K562 (cell line): ENCODE data around the gene RCN2.

Experiments used
- CREB1 ChIP-seq, 2 experiments: sonication (generic) in 1 of 2; formaldehyde crosslinking in 1 of 2; IDR thresholded peaks; 2 replicates each; pipeline versions ENCODE4 v1.6.1 to v1.8.0; 2012 to 2022; ENCODE audit warnings: inconsistent platforms in 1 of 2, mild to moderate bottlenecking in 1 of 2, missing genetic modification reagents in 1 of 2, moderate library complexity in 1 of 2
- FOXP1 ChIP-seq: sonication (generic); formaldehyde crosslinking; IDR thresholded peaks from 2 replicates; pipeline ENCODE4 v1.8.0; 2022; ENCODE audit warnings: mild to moderate bottlenecking, missing genetic modification reagents
- HDAC2 ChIP-seq: fragments of 450-650 bp; IDR thresholded peaks from 2 replicates; pipeline ENCODE4 v1.6.1; 2016; ENCODE audit warnings: mild to moderate bottlenecking
- SMARCA5 ChIP-seq: fragments of 450-650 bp; IDR thresholded peaks from 2 replicates; pipeline ENCODE4 v1.6.1; 2016
- TF ChIP-seq, protein P1 (sequence below), 2 experiments: fragments of 450-650 bp in 1 of 2; IDR thresholded peaks; 2 replicates each; pipeline ENCODE4 v1.6.1; 2011 to 2017; ENCODE audit warnings: low read depth in 2 of 2, antibody characterized with exemption in 1 of 2, borderline replicate concordance in 1 of 2, low read length in 1 of 2, mild to moderate bottlenecking in 1 of 2, mixed read lengths in 1 of 2; ENCODE audit not compliant: control insufficient read depth in 1 of 2
- TF ChIP-seq, protein P2 (sequence below), 3 experiments: IDR thresholded peaks in 2 of 3; conservative IDR thresholded peaks in 1 of 3; 2 replicates each; pipeline ENCODE4 v1.5.1; 2011 to 2012; ENCODE audit warnings: low read length in 3 of 3, mild to moderate bottlenecking in 3 of 3, control low read depth in 2 of 3, improper control_type of control experiment in 1 of 3, inconsistent platforms in 1 of 3, low read depth in 1 of 3, mixed read lengths in 1 of 3, moderate library complexity in 1 of 3; ENCODE audit not compliant: insufficient read depth in 2 of 3
- TF ChIP-seq, protein P3 (sequence below): sonication (generic); formaldehyde crosslinking; IDR thresholded peaks from 2 replicates; pipeline ENCODE4 v1.8.0; 2023; ENCODE audit warnings: missing genetic modification reagents, mild to moderate bottlenecking, borderline replicate concordance
- TF ChIP-seq, protein P4 (sequence below): fragments of 450-650 bp; conservative IDR thresholded peaks from 2 replicates; pipeline ENCODE4 v1.6.1; 2016; ENCODE audit warnings: missing genetic modification characterization, low read depth, mild to moderate bottlenecking, missing compliant biosample characterization, moderate library complexity

DNA sequence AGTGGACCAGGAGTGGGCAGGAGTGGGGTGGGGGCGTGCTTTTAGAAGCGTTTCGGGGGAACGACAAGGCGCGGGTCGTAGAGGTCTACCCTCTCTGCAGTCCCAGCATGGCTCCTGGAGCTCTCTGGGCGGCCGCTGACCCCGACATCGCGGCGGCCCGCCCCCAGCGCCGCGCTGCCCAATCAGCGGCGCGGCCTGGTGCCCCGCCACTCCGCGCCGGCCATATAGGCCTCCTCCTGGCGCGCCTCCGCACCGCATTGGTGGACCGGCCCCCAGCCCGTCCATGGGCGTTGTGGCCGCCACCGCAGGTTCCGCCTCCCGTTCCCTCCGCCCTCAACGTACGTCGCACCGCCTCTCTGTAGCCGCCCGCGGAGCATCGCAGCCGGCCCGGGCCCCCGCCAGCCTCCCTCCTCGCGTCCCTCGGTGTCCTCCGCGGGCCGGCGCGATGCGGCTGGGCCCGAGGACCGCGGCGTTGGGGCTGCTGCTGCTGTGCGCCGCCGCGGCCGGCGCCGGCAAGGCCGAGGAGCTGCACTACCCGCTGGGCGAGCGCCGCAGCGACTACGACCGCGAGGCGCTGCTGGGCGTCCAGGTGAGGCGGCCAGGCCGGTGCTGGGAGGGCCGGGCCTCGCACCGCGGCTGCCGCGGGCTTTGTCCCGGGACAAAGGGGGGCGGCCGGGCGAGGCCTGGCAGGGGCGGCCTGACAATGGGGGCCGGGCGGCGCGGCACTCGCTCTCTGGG, at the start of gene RCN2:
- TF ChIP-seq, protein P1, sequence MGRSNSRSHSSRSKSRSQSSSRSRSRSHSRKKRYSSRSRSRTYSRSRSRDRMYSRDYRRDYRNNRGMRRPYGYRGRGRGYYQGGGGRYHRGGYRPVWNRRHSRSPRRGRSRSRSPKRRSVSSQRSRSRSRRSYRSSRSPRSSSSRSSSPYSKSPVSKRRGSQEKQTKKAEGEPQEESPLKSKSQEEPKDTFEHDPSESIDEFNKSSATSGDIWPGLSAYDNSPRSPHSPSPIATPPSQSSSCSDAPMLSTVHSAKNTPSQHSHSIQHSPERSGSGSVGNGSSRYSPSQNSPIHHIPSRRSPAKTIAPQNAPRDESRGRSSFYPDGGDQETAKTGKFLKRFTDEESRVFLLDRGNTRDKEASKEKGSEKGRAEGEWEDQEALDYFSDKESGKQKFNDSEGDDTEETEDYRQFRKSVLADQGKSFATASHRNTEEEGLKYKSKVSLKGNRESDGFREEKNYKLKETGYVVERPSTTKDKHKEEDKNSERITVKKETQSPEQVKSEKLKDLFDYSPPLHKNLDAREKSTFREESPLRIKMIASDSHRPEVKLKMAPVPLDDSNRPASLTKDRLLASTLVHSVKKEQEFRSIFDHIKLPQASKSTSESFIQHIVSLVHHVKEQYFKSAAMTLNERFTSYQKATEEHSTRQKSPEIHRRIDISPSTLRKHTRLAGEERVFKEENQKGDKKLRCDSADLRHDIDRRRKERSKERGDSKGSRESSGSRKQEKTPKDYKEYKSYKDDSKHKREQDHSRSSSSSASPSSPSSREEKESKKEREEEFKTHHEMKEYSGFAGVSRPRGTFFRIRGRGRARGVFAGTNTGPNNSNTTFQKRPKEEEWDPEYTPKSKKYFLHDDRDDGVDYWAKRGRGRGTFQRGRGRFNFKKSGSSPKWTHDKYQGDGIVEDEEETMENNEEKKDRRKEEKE (IDR thresholded peaks at IDR 0.05; ENCODE audit: borderline replicate concordance in 1 of 2, control insufficient read depth in 1 of 2, low read depth in 2 of 2, low read length in 1 of 2): no peak
- TF ChIP-seq, protein P2, sequence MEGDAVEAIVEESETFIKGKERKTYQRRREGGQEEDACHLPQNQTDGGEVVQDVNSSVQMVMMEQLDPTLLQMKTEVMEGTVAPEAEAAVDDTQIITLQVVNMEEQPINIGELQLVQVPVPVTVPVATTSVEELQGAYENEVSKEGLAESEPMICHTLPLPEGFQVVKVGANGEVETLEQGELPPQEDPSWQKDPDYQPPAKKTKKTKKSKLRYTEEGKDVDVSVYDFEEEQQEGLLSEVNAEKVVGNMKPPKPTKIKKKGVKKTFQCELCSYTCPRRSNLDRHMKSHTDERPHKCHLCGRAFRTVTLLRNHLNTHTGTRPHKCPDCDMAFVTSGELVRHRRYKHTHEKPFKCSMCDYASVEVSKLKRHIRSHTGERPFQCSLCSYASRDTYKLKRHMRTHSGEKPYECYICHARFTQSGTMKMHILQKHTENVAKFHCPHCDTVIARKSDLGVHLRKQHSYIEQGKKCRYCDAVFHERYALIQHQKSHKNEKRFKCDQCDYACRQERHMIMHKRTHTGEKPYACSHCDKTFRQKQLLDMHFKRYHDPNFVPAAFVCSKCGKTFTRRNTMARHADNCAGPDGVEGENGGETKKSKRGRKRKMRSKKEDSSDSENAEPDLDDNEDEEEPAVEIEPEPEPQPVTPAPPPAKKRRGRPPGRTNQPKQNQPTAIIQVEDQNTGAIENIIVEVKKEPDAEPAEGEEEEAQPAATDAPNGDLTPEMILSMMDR (IDR thresholded peaks at IDR 0.05 in 2 of 3, conservative IDR thresholded peaks at IDR 0.05 in 1 of 3; ENCODE audit: insufficient read depth in 2 of 3, low read depth in 1 of 3, low read length in 3 of 3): no peak
- TF ChIP-seq SMARCA5 (no peak), CREB1 (IDR thresholded peaks at IDR 0.05) (peak; percentile 45; the same call in 1 of the 2 replicates), CREB1 (CRISPR knock-in tag; IDR thresholded peaks at IDR 0.05) (peak; percentile 44; the same call in 1 of the 2 replicates), HDAC2 (no peak), FOXP1 (CRISPR knock-in tag) (peak; percentile 67)
- TF ChIP-seq, protein P3, sequence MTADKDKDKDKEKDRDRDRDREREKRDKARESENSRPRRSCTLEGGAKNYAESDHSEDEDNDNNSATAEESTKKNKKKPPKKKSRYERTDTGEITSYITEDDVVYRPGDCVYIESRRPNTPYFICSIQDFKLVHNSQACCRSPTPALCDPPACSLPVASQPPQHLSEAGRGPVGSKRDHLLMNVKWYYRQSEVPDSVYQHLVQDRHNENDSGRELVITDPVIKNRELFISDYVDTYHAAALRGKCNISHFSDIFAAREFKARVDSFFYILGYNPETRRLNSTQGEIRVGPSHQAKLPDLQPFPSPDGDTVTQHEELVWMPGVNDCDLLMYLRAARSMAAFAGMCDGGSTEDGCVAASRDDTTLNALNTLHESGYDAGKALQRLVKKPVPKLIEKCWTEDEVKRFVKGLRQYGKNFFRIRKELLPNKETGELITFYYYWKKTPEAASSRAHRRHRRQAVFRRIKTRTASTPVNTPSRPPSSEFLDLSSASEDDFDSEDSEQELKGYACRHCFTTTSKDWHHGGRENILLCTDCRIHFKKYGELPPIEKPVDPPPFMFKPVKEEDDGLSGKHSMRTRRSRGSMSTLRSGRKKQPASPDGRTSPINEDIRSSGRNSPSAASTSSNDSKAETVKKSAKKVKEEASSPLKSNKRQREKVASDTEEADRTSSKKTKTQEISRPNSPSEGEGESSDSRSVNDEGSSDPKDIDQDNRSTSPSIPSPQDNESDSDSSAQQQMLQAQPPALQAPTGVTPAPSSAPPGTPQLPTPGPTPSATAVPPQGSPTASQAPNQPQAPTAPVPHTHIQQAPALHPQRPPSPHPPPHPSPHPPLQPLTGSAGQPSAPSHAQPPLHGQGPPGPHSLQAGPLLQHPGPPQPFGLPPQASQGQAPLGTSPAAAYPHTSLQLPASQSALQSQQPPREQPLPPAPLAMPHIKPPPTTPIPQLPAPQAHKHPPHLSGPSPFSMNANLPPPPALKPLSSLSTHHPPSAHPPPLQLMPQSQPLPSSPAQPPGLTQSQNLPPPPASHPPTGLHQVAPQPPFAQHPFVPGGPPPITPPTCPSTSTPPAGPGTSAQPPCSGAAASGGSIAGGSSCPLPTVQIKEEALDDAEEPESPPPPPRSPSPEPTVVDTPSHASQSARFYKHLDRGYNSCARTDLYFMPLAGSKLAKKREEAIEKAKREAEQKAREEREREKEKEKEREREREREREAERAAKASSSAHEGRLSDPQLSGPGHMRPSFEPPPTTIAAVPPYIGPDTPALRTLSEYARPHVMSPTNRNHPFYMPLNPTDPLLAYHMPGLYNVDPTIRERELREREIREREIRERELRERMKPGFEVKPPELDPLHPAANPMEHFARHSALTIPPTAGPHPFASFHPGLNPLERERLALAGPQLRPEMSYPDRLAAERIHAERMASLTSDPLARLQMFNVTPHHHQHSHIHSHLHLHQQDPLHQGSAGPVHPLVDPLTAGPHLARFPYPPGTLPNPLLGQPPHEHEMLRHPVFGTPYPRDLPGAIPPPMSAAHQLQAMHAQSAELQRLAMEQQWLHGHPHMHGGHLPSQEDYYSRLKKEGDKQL (CRISPR knock-in tag): no peak
- TF ChIP-seq, protein P4, sequence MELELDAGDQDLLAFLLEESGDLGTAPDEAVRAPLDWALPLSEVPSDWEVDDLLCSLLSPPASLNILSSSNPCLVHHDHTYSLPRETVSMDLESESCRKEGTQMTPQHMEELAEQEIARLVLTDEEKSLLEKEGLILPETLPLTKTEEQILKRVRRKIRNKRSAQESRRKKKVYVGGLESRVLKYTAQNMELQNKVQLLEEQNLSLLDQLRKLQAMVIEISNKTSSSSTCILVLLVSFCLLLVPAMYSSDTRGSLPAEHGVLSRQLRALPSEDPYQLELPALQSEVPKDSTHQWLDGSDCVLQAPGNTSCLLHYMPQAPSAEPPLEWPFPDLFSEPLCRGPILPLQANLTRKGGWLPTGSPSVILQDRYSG (tag): no peak
